Psoas muscle (tissue), 8 donors: ENCODE results near the gene DAGLB. TPM values are rescaled to one million over a fixed set of nuclear protein-coding genes. Genes with fewer than 3 reads are reported as not detected.

ENCODE experiments used
- ATAC-seq, 4 donors: fragments of 200-7000 bp; cut with Tn5 transposase; one replicate each; pipeline ENCODE4 v1.9.1; 2020; ENCODE audit warnings: moderate library complexity in 3 of 4, mild to moderate bottlenecking in 2 of 4
- DNase-seq, 2 donors: peaks; one replicate each; pipeline ENCODE4 v3.0.0-alpha.2; 2020
- H3K27ac ChIP-seq: fragments of 200-600 bp; one replicate; pipeline ENCODE4 v1.8.0; 2022
- H3K27me3 ChIP-seq, 3 donors: fragments of 200-600 bp in 1 of 3; one replicate each; pipeline versions ENCODE4 v1.6.1 to v1.8.0; 2013 to 2022; ENCODE audit warnings: low read length in 2 of 3, mild to moderate bottlenecking in 2 of 3, moderate library complexity in 1 of 3; ENCODE audit not compliant: insufficient read depth in 3 of 3
- H3K36me3 ChIP-seq, 2 donors: fragments of 200-600 bp in 1 of 2; one replicate each; pipeline versions ENCODE4 v1.6.1 to v1.8.0; 2013 to 2022; ENCODE audit warnings: low read depth in 1 of 2, mild to moderate bottlenecking in 1 of 2, moderate library complexity in 1 of 2; ENCODE audit not compliant: insufficient read depth in 1 of 2
- H3K4me1 ChIP-seq: fragments of 200-600 bp; one replicate; pipeline ENCODE4 v1.8.0; 2022
- H3K4me3 ChIP-seq: fragments of 200-600 bp; one replicate; pipeline ENCODE4 v1.8.0; 2022; ENCODE audit warnings: mild to moderate bottlenecking
- H3K9me3 ChIP-seq: fragments of 200-600 bp; one replicate; pipeline ENCODE4 v1.8.0; 2022
- CTCF ChIP-seq: fragments of 200-600 bp; IDR thresholded peaks from one replicate; pipeline ENCODE4 v1.8.0; 2022; ENCODE audit warnings: antibody characterized with exemption
- WGBS, 3 donors: extraction: QIAGEN DNeasy Blood & Tissue Kit; methylation state at CpG; one replicate each; pipeline versions ENCODE4 v1.1.6 to v1.1.7; 2013; 5-methylcytosine and 5-hydroxymethylcytosine counted together
- intact Hi-C, 2 donors: fragments of 100-400 bp; cut with DNase I; formaldehyde crosslinking; loops; one replicate each; pipeline versions ENCODE4 v1.11.0 to v1.14.2; 2022
- polyA plus RNA-seq, 3 donors: library from polyadenylated mRNA; stranded (reverse); fragments of 200-250 nt; gene quantifications; one replicate each; pipeline ENCODE4 v1.2.3, GENCODE V29; 2013
- total RNA-seq, 4 donors: library from RNA; stranded (reverse); fragmentation: NEBNext Ultra II Directional in 2 of 4; extraction: Animal tissue kit (Norgen Biotek cat#: 25700) in 2 of 4; gene quantifications; one replicate each; pipeline versions ENCODE4 v1.2.1 to v1.2.4, GENCODE V29; 2021 to 2023
- donor health status: healthy with polysubstance abuse.
- donor health status: DM: no; HTN: no; CAD: no; lungs with moderate emphysema.
- donor health status: Bipolar disorder and iron deficiency.
- donor health status: healthy.
- donor health status: DM: yes; HTN: yes; CAD: no.
- donor health status: DM: no; HTN: no; CAD: no.
- donor health status: DM: no; HTN: no; CAD: no.
- donor health status: DM: yes; HTN: yes; CAD: no.

The DAGLB gene
- total and polyA plus RNA-seq, 7 donors, result 9.2 to 23.8 (median 12.1) TPM

DNA sequence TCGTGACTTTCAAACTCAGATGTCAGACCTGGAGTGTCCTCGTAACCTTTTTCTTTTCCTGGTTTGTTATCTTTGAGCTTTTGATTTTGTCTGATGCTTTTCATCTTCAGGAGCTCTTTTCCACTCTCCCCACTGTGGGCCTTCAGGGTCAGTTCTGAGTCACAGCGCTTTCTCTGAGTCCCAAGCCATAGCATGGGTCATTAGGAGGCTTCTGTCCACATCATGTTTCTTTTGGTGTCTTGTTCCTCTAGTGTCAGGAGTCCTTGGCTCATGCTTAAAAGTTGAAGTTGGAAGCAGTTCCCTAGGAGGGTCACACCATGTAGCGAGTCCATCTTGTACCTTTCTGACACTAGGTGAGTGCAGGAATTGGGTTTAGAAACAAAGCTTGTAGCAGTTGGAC lies 40.3 kb downstream of the DAGLB start:
- no peak for TF ChIP-seq CTCF
- 72 to 96% (median 91%) methylated on average over 4 of the region's 4 CpGs for WGBS, 3 donors
- Histone ChIP-seq H3K9me3 (no peaks in the 10 kb centered on the region), H3K27ac (no peak overlapping the region), H3K4me3 (no peak overlapping the region), H3K27me3 (no peaks in the 10 kb centered on the region), H3K36me3 (peaks cover 29 to 96% of the 10 kb centered on the region in 2 donors), H3K4me1 (no peaks in the 10 kb centered on the region)
- DNase-seq (no peak), ATAC-seq (peak; percentile 34 to 75 (median 41))
- intact Hi-C loops, result no loop called here

- whole genome bisulfite sequencing, 3 donors, result 87 to 95% (median 91%) methylated on average over 5 of the region's 5 CpGs
- peaks cover 28 to 96% of the 10 kb centered on the region in 2 donors for H3K36me3 ChIP-seq
- no peaks in the 10 kb centered on the region for H3K4me1 ChIP-seq
- no peak for DNase-seq
- H3K27me3 ChIP-seq, result no peaks in the 10 kb centered on the region
- no peak for ATAC-seq
- H3K4me3 ChIP-seq, result no peak overlapping the region
- intact Hi-C loops, result no loop called here
- no peak overlapping the region for H3K27ac ChIP-seq
- no peak for TF ChIP-seq CTCF
- H3K9me3 ChIP-seq, result no peaks in the 10 kb centered on the region
Observed at GRCh38 chr7:6406121-6406520, 41.6 kb downstream of the DAGLB start.

DNA sequence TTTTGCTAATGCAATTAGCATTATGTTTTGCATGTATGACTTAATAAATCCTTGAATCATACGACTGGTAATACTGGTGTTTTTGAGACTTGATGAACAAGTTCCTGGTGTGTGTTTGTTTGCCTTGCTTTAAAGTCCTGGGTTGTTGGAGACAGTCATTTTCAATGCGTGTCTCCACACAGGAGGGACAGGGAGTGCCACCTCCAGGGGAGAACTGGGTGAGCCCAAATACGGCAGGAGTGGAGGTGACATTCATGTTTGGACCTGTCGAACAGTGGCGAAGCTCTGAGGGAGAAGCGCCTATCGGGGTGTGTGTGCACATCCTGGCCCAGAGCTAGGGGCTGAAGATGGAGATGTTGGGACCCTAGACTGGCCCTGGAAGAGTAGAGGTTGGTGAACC lies 43.8 kb downstream of the DAGLB start:
- no peaks in the 10 kb centered on the region for H3K9me3 ChIP-seq
- 87 to 90% (median 88%) methylated on average over 7 of the region's 7 CpGs for WGBS, 3 donors
- no peak overlapping the region for H3K27ac ChIP-seq
- H3K4me3 ChIP-seq, result no peak overlapping the region
- DNase-seq (no peak), ATAC-seq (peak in 1 of 4 donors; percentile 11)
- peaks cover 14% of the 10 kb centered on the region for H3K4me1 ChIP-seq
- H3K27me3 ChIP-seq, result no peaks in the 10 kb centered on the region
- intact Hi-C loops, result no loop called here
- peaks cover 22 to 92% of the 10 kb centered on the region in 2 donors for H3K36me3 ChIP-seq
- no peak for TF ChIP-seq CTCF

DNA sequence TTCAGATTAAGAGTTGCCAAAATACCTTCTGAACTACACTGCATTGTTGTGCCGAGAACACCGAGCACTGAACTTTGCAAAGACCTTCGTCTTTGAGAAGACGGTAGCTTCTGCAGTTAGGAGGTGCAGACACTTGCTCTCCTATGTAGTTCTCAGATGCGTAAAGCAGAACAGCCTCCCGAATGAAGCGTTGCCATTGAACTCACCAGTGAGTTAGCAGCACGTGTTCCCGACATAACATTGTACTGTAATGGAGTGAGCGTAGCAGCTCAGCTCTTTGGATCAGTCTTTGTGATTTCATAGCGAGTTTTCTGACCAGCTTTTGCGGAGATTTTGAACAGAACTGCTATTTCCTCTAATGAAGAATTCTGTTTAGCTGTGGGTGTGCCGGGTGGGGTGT lies 45.0 kb downstream of the DAGLB start:
- no peak for DNase-seq
- 88 to 94% (median 89%) methylated on average over 13 of the region's 13 CpGs for WGBS, 3 donors
- Histone ChIP-seq H3K27me3 (no peaks in the 10 kb centered on the region), H3K4me3 (no peak overlapping the region), H3K9me3 (no peaks in the 10 kb centered on the region), H3K36me3 (peaks cover 18 to 81% of the 10 kb centered on the region in 2 donors), H3K27ac (peak overlapping the region; percentile 16), H3K4me1 (peaks cover 25% of the 10 kb centered on the region)
- TF ChIP-seq CTCF, result no peak
- intact Hi-C loops, result no loop called here
- no peak for ATAC-seq

GRCh38 chr7:6402041-6402440 lies 45.7 kb downstream of the DAGLB start:
- no peak for DNase-seq
- Histone ChIP-seq H3K4me1 (peaks cover 27% of the 10 kb centered on the region), H3K27ac (no peak overlapping the region), H3K27me3 (no peaks in the 10 kb centered on the region), H3K9me3 (no peaks in the 10 kb centered on the region), H3K4me3 (no peak overlapping the region), H3K36me3 (peaks cover 16 to 74% of the 10 kb centered on the region in 2 donors)
- intact Hi-C loops, result no loop called here
- 86 to 92% (median 89%) methylated on average over 17 of the region's 17 CpGs for WGBS, 3 donors
- no peak for ATAC-seq
- TF ChIP-seq CTCF, result no peak
